Trophoblast cell (in vitro differentiated cells and primary cell): ENCODE data around the gene GALNT3.

ENCODE experiments used
- DNase-seq, 2 donors: peaks; one replicate each; pipeline ENCODE4 v3.0.0-alpha.2; 2016
- H2AFZ ChIP-seq: 2 replicates; pipeline ENCODE4 v1.6.1; 2013; ENCODE audit warnings: low read length, moderate library complexity, mild to moderate bottlenecking; ENCODE audit not compliant: insufficient read depth, poor library complexity
- H2AK5ac ChIP-seq: 2 replicates; pipeline ENCODE4 v1.6.1; 2013; ENCODE audit warnings: mild to moderate bottlenecking, low read length
- H2BK120ac ChIP-seq: 2 replicates; pipeline ENCODE4 v1.6.1; 2013; ENCODE audit warnings: low read length, mild to moderate bottlenecking, moderate library complexity; ENCODE audit not compliant: insufficient read depth, poor library complexity
- H2BK12ac ChIP-seq: 2 replicates; pipeline ENCODE4 v1.6.1; 2013; ENCODE audit warnings: mild to moderate bottlenecking, low read length, moderate library complexity
- H2BK5ac ChIP-seq: 2 replicates; pipeline ENCODE4 v1.6.1; 2013; ENCODE audit warnings: low read length, low read depth, moderate library complexity, mild to moderate bottlenecking; ENCODE audit not compliant: poor library complexity
- H3K14ac ChIP-seq: 2 replicates; pipeline ENCODE4 v1.6.1; 2013; ENCODE audit warnings: mild to moderate bottlenecking, low read length
- H3K18ac ChIP-seq: 2 replicates; pipeline ENCODE4 v1.6.1; 2013; ENCODE audit warnings: mild to moderate bottlenecking, low read length
- H3K23ac ChIP-seq: 2 replicates; pipeline ENCODE4 v1.6.1; 2013; ENCODE audit warnings: low read length
- H3K27ac ChIP-seq: 2 replicates; pipeline ENCODE4 v1.5.1; 2013; ENCODE audit warnings: low read depth, mild to moderate bottlenecking, inconsistent platforms, low read length, moderate library complexity
- H3K27me3 ChIP-seq: 2 replicates; pipeline ENCODE4 v1.6.1; 2013; ENCODE audit warnings: inconsistent platforms, mild to moderate bottlenecking, low read length, moderate library complexity; ENCODE audit not compliant: insufficient read depth
- H3K36me3 ChIP-seq, 2 experiments: 1 replicate in 1 of 2; 2 replicates in 1 of 2; pipeline ENCODE4 v1.6.1; 2013; ENCODE audit warnings: low read length in 2 of 2, mild to moderate bottlenecking in 2 of 2, moderate library complexity in 1 of 2; ENCODE audit not compliant: insufficient read depth in 2 of 2, control insufficient read depth in 1 of 2
- H3K4ac ChIP-seq: 2 replicates; pipeline ENCODE4 v1.6.1; 2013; ENCODE audit warnings: low read depth, mild to moderate bottlenecking, low read length, moderate library complexity
- H3K4me1 ChIP-seq, 2 experiments: 1 replicate in 1 of 2; 2 replicates in 1 of 2; pipeline ENCODE4 v1.6.1; 2013; ENCODE audit warnings: low read length in 2 of 2, mild to moderate bottlenecking in 2 of 2, moderate library complexity in 1 of 2; ENCODE audit not compliant: insufficient read depth in 2 of 2, control insufficient read depth in 1 of 2
- H3K4me2 ChIP-seq: 2 replicates; pipeline ENCODE4 v1.6.1; 2013; ENCODE audit warnings: inconsistent platforms, mild to moderate bottlenecking, low read length, moderate library complexity
- H3K4me3 ChIP-seq: 2 replicates; pipeline ENCODE4 v1.5.1; 2013; ENCODE audit warnings: mild to moderate bottlenecking, low read depth, low read length, inconsistent platforms
- H3K79me1 ChIP-seq: one replicate; pipeline ENCODE4 v1.6.1; 2013; ENCODE audit warnings: low read length
- H3K79me2 ChIP-seq: 2 replicates; pipeline ENCODE4 v1.6.1; 2013; ENCODE audit warnings: low read length, mild to moderate bottlenecking; ENCODE audit not compliant: control insufficient read depth, insufficient read depth, poor library complexity
- H3K9ac ChIP-seq: 2 replicates; pipeline ENCODE4 v1.6.1; 2013; ENCODE audit warnings: mild to moderate bottlenecking, low read length
- H3K9me3 ChIP-seq: 2 replicates; pipeline ENCODE4 v1.6.1; 2013; ENCODE audit warnings: low read depth, mild to moderate bottlenecking, control low read depth, inconsistent platforms, low read length; ENCODE audit not compliant: insufficient read depth
- H4K12ac ChIP-seq: 2 replicates; pipeline ENCODE4 v1.6.1; 2013; ENCODE audit warnings: low read depth, mild to moderate bottlenecking, low read length, moderate library complexity
- H4K8ac ChIP-seq: 2 replicates; pipeline ENCODE4 v1.6.1; 2013; ENCODE audit warnings: low read depth, mild to moderate bottlenecking, low read length, moderate library complexity
- H4K91ac ChIP-seq: one replicate; pipeline ENCODE4 v1.6.1; 2013; ENCODE audit warnings: low read depth, mild to moderate bottlenecking, low read length, moderate library complexity
- WGBS: extraction: QIAGEN DNeasy Blood & Tissue Kit; methylation state at CpG from one replicate; pipeline ENCODE4 v1.1.7; 2013; ENCODE audit warnings: missing lambda C conversion rate; ENCODE audit not compliant: insufficient read length, insufficient coverage; ENCODE audit errors: extremely low coverage; 5-methylcytosine and 5-hydroxymethylcytosine counted together

GALNT3 gene

GRCh38 chr2:165792104-165792454 is 2.0 kb downstream of the GALNT3 start:
- H3K79me2 ChIP-seq = no peaks in the 10 kb centered on the region
- no peak overlapping the region for H2BK120ac ChIP-seq
- H3K9ac ChIP-seq = no peak overlapping the region
- no peak overlapping the region for H3K27ac ChIP-seq
- H3K23ac ChIP-seq = no peak overlapping the region
- peaks cover 7% of the 10 kb centered on the region for H3K79me1 ChIP-seq
- H4K91ac ChIP-seq = no peak overlapping the region
- H2BK12ac ChIP-seq = no peak overlapping the region
- DNase-seq = no peak
- H4K12ac ChIP-seq = no peak overlapping the region
- H3K4ac ChIP-seq = no peak overlapping the region
- H3K18ac ChIP-seq = no peak overlapping the region
- H3K4me2 ChIP-seq = no peak overlapping the region
- H3K27me3 ChIP-seq = no peaks in the 10 kb centered on the region
- no peak overlapping the region for H2BK5ac ChIP-seq
- peaks cover 0 to 2% of the 10 kb centered on the region in 2 experiments for H3K4me1 ChIP-seq
- no peaks in the 10 kb centered on the region for H3K36me3 ChIP-seq
- no peak overlapping the region for H2AFZ ChIP-seq
- no peaks in the 10 kb centered on the region for H3K9me3 ChIP-seq
- no peak overlapping the region for H3K14ac ChIP-seq
- no peak overlapping the region for H4K8ac ChIP-seq
- no CpG with 5 or more reads among the region's 1 CpG for WGBS
- H2AK5ac ChIP-seq = no peak overlapping the region
- H3K4me3 ChIP-seq = no peak overlapping the region

GRCh38 chr2:165791421-165792103 is 2.5 kb downstream of the GALNT3 start:
- no peak overlapping the region for H4K12ac ChIP-seq
- H3K79me2 ChIP-seq = no peaks in the 10 kb centered on the region
- H3K4ac ChIP-seq = no peak overlapping the region
- H3K4me1 ChIP-seq = peaks cover 0 to 2% of the 10 kb centered on the region in 2 experiments
- no peak overlapping the region for H2BK5ac ChIP-seq
- no peak overlapping the region for H3K9ac ChIP-seq
- no peak overlapping the region for H3K27ac ChIP-seq
- H2AFZ ChIP-seq = no peak overlapping the region
- H3K4me3 ChIP-seq = no peak overlapping the region
- peaks cover 7% of the 10 kb centered on the region for H3K79me1 ChIP-seq
- no peak overlapping the region for H2BK12ac ChIP-seq
- H3K4me2 ChIP-seq = no peak overlapping the region
- no CpG with 5 or more reads among the region's 2 CpGs for WGBS
- H2AK5ac ChIP-seq = no peak overlapping the region
- no peak overlapping the region for H3K14ac ChIP-seq
- DNase-seq = peak; percentile 22 to 78
- H4K8ac ChIP-seq = no peak overlapping the region
- H3K36me3 ChIP-seq = no peaks in the 10 kb centered on the region
- H3K9me3 ChIP-seq = no peaks in the 10 kb centered on the region
- H3K27me3 ChIP-seq = no peaks in the 10 kb centered on the region
- H3K23ac ChIP-seq = no peak overlapping the region
- H4K91ac ChIP-seq = no peak overlapping the region
- no peak overlapping the region for H2BK120ac ChIP-seq
- H3K18ac ChIP-seq = no peak overlapping the region

GRCh38 chr2:165790466-165790865 is 3.6 kb downstream of the GALNT3 start:
- Histone ChIP-seq H3K9me3 (no peaks in the 10 kb centered on the region), H3K4ac (no peak overlapping the region), H3K4me3 (no peak overlapping the region), H2AK5ac (no peak overlapping the region), H2BK120ac (no peak overlapping the region), H3K14ac (no peak overlapping the region), H3K79me1 (peaks cover 7% of the 10 kb centered on the region), H3K9ac (no peak overlapping the region), H3K4me1 (peaks cover 0 to 2% of the 10 kb centered on the region in 2 experiments), H3K23ac (no peak overlapping the region), H3K4me2 (no peak overlapping the region), H4K12ac (no peak overlapping the region), H2AFZ (no peak overlapping the region), H3K27ac (no peak overlapping the region), H2BK12ac (no peak overlapping the region), H3K27me3 (no peaks in the 10 kb centered on the region), H2BK5ac (no peak overlapping the region), H3K18ac (no peak overlapping the region), H4K8ac (no peak overlapping the region), H4K91ac (no peak overlapping the region), H3K79me2 (no peaks in the 10 kb centered on the region), H3K36me3 (no peaks in the 10 kb centered on the region)
- WGBS = no CpG with 5 or more reads among the region's 1 CpG
- DNase-seq = peak in 1 of 2 donors; percentile 60

GRCh38 chr2:165787334-165787733 is 6.7 kb downstream of the GALNT3 start:
- Histone ChIP-seq H3K27me3 (no peaks in the 10 kb centered on the region), H3K79me1 (no peaks in the 10 kb centered on the region), H3K9ac (no peak overlapping the region), H3K4ac (no peak overlapping the region), H4K12ac (no peak overlapping the region), H3K27ac (no peak overlapping the region), H3K4me3 (no peak overlapping the region), H4K91ac (no peak overlapping the region), H2AFZ (no peak overlapping the region), H3K79me2 (no peaks in the 10 kb centered on the region), H3K14ac (no peak overlapping the region), H4K8ac (no peak overlapping the region), H2BK120ac (no peak overlapping the region), H3K4me1 (peaks cover 0 to 2% of the 10 kb centered on the region in 2 experiments), H3K9me3 (no peaks in the 10 kb centered on the region), H3K18ac (no peak overlapping the region), H2BK5ac (no peak overlapping the region), H2BK12ac (no peak overlapping the region), H2AK5ac (no peak overlapping the region), H3K23ac (no peak overlapping the region), H3K4me2 (no peak overlapping the region), H3K36me3 (no peaks in the 10 kb centered on the region)
- no peak for DNase-seq
- WGBS = no CpG with 5 or more reads among the region's 1 CpG
